Activated naive CD4-positive, alpha-beta T cell treated with anti-CD3 and anti-CD28 coated beads, Interleukin-2, amount 50 U/mL, for 24 hours (primary cell): ENCODE measurements around the gene ZNF362.
"Not testable (repeated sequence)": the region's sequence is repeated elsewhere in the genome, so short reads cannot be mapped to it uniquely, and the experiment has no call there.

Experiments used
- H3K27ac Mint-ChIP-seq: one replicate; pipeline ENCODE4 v1.8.0; 2021; ENCODE audit warnings: mild to moderate bottlenecking, mixed read lengths
- H3K27me3 Mint-ChIP-seq: one replicate; pipeline ENCODE4 v1.8.0; 2021; ENCODE audit warnings: mixed read lengths
- H3K36me3 Mint-ChIP-seq: one replicate; pipeline ENCODE4 v1.8.0; 2021; ENCODE audit warnings: mixed read lengths
- H3K4me1 Mint-ChIP-seq: one replicate; pipeline ENCODE4 v1.8.0; 2021; ENCODE audit warnings: mixed read lengths
- H3K4me3 Mint-ChIP-seq: one replicate; pipeline ENCODE4 v1.8.0; 2021; ENCODE audit warnings: mild to moderate bottlenecking, mixed read lengths
- H3K9me3 Mint-ChIP-seq: one replicate; pipeline ENCODE4 v1.8.0; 2021; ENCODE audit warnings: mixed read lengths

Gene ZNF362

GRCh38 chr1:33299461-33300155 is 43.3 kb downstream of the ZNF362 start:
- peaks cover 1% of the 10 kb centered on the region for H3K36me3 Mint-ChIP-seq
- H3K4me1 Mint-ChIP-seq, result peaks cover 27% of the 10 kb centered on the region
- no peaks in the 10 kb centered on the region for H3K9me3 Mint-ChIP-seq
- H3K4me3 Mint-ChIP-seq, result no peak overlapping the region
- no peak overlapping the region for H3K27ac Mint-ChIP-seq
- no peaks in the 10 kb centered on the region for H3K27me3 Mint-ChIP-seq

GRCh38 chr1:33300673-33301072 is 44.4 kb downstream of the ZNF362 start:
- Mint-ChIP-seq H3K4me3 (no peak overlapping the region), H3K4me1 (peaks cover 27% of the 10 kb centered on the region), H3K36me3 (peaks cover 1% of the 10 kb centered on the region), H3K9me3 (no peaks in the 10 kb centered on the region), H3K27me3 (peaks cover under 1% of the 10 kb centered on the region), H3K27ac (no peak overlapping the region)

GRCh38 chr1:33301273-33301984 is 45.1 kb downstream of the ZNF362 start:
- peaks cover 27% of the 10 kb centered on the region for H3K4me1 Mint-ChIP-seq
- H3K27ac Mint-ChIP-seq, result peak overlapping the region; percentile 55
- H3K27me3 Mint-ChIP-seq, result peaks cover 5% of the 10 kb centered on the region
- no peak overlapping the region for H3K4me3 Mint-ChIP-seq
- no peaks in the 10 kb centered on the region for H3K9me3 Mint-ChIP-seq
- H3K36me3 Mint-ChIP-seq, result peaks cover 1% of the 10 kb centered on the region

GRCh38 chr1:33302325-33302724 is 46.0 kb downstream of the ZNF362 start:
- H3K4me3 Mint-ChIP-seq, result no peak overlapping the region
- H3K27ac Mint-ChIP-seq, result peak overlapping the region; percentile 52
- no peaks in the 10 kb centered on the region for H3K9me3 Mint-ChIP-seq
- H3K27me3 Mint-ChIP-seq, result peaks cover 5% of the 10 kb centered on the region
- peaks cover 27% of the 10 kb centered on the region for H3K4me1 Mint-ChIP-seq
- H3K36me3 Mint-ChIP-seq, result no peaks in the 10 kb centered on the region

- peaks cover 8% of the 10 kb centered on the region for H3K27me3 Mint-ChIP-seq
- H3K4me3 Mint-ChIP-seq, result no peak overlapping the region
- peaks cover 20% of the 10 kb centered on the region for H3K4me1 Mint-ChIP-seq
- H3K27ac Mint-ChIP-seq, result no peak overlapping the region
- H3K9me3 Mint-ChIP-seq, result no peaks in the 10 kb centered on the region
- H3K36me3 Mint-ChIP-seq, result no peaks in the 10 kb centered on the region
Observed at GRCh38 chr1:33305016-33305415, 48.7 kb downstream of the ZNF362 start.

GRCh38 chr1:33305816-33306652 is 49.7 kb downstream of the ZNF362 start:
- H3K4me3 Mint-ChIP-seq, result no peak overlapping the region

GRCh38 chr1:33306653-33307493 is 50.6 kb downstream of the ZNF362 start:
- Mint-ChIP-seq H3K27me3 (peaks cover 8% of the 10 kb centered on the region), H3K27ac (no peak overlapping the region), H3K4me1 (peaks cover 15% of the 10 kb centered on the region), H3K36me3 (no peaks in the 10 kb centered on the region), H3K9me3 (no peaks in the 10 kb centered on the region), H3K4me3 (no peak overlapping the region)

More at GRCh38 chr1:33305816-33306652, 49.7 kb downstream of the ZNF362 start:
- H3K4me1 Mint-ChIP-seq, result peaks cover 20% of the 10 kb centered on the region
- H3K27ac Mint-ChIP-seq, result no peak overlapping the region
- no peaks in the 10 kb centered on the region for H3K36me3 Mint-ChIP-seq
- H3K9me3 Mint-ChIP-seq, result no peaks in the 10 kb centered on the region
- peaks cover 8% of the 10 kb centered on the region for H3K27me3 Mint-ChIP-seq

- Mint-ChIP-seq H3K4me3 (no peak overlapping the region), H3K9me3 (no peaks in the 10 kb centered on the region), H3K36me3 (no peaks in the 10 kb centered on the region), H3K27me3 (peaks cover 8% of the 10 kb centered on the region), H3K4me1 (peaks cover 9% of the 10 kb centered on the region), H3K27ac (no peak overlapping the region)
Observed at GRCh38 chr1:33307494-33307864, 51.2 kb downstream of the ZNF362 start.

GRCh38 chr1:33309351-33309750 is 53.1 kb downstream of the ZNF362 start:
- H3K9me3 Mint-ChIP-seq, H3K4me3 Mint-ChIP-seq, H3K36me3 Mint-ChIP-seq, H3K27me3 Mint-ChIP-seq, H3K4me1 Mint-ChIP-seq, H3K27ac Mint-ChIP-seq: not testable (repeated sequence)

- Mint-ChIP-seq H3K4me3 (no peak overlapping the region), H3K27ac (no peak overlapping the region), H3K27me3 (peaks cover 7% of the 10 kb centered on the region), H3K4me1 (peaks cover 4% of the 10 kb centered on the region), H3K36me3 (no peaks in the 10 kb centered on the region), H3K9me3 (no peaks in the 10 kb centered on the region)
Observed at GRCh38 chr1:33310702-33311101, 54.4 kb downstream of the ZNF362 start.

- Mint-ChIP-seq H3K4me1 (peaks cover 8% of the 10 kb centered on the region), H3K9me3 (no peaks in the 10 kb centered on the region), H3K27me3 (peaks cover 3% of the 10 kb centered on the region), H3K27ac (no peak overlapping the region), H3K4me3 (no peak overlapping the region), H3K36me3 (no peaks in the 10 kb centered on the region)
Observed at GRCh38 chr1:33311706-33312412, 55.6 kb downstream of the ZNF362 start.

GRCh38 chr1:33312413-33312749 is 56.1 kb downstream of the ZNF362 start:
- H3K4me1 Mint-ChIP-seq, result peaks cover 8% of the 10 kb centered on the region
- no peak overlapping the region for H3K4me3 Mint-ChIP-seq
- H3K36me3 Mint-ChIP-seq, result no peaks in the 10 kb centered on the region
- H3K9me3 Mint-ChIP-seq, result no peaks in the 10 kb centered on the region
- H3K27me3 Mint-ChIP-seq, result peaks cover 3% of the 10 kb centered on the region
- H3K27ac Mint-ChIP-seq, result no peak overlapping the region

GRCh38 chr1:33314416-33314815 is 58.1 kb downstream of the ZNF362 start:
- peaks cover 8% of the 10 kb centered on the region for H3K4me1 Mint-ChIP-seq
- no peaks in the 10 kb centered on the region for H3K9me3 Mint-ChIP-seq

GRCh38 chr1:33316601-33317000 is 60.3 kb downstream of the ZNF362 start:
- Mint-ChIP-seq H3K36me3 (no peaks in the 10 kb centered on the region), H3K4me3 (no peak overlapping the region), H3K27ac (no peak overlapping the region), H3K9me3 (no peaks in the 10 kb centered on the region), H3K4me1 (peaks cover 8% of the 10 kb centered on the region), H3K27me3 (no peaks in the 10 kb centered on the region)

More at GRCh38 chr1:33314416-33314815, 58.1 kb downstream of the ZNF362 start:
- H3K4me3 Mint-ChIP-seq, result no peak overlapping the region
- H3K27ac Mint-ChIP-seq, result no peak overlapping the region
- H3K27me3 Mint-ChIP-seq, result no peaks in the 10 kb centered on the region
- H3K36me3 Mint-ChIP-seq, result no peaks in the 10 kb centered on the region

GRCh38 chr1:33317354-33317753 is 61.1 kb downstream of the ZNF362 start:
- Mint-ChIP-seq H3K4me3 (no peak overlapping the region), H3K36me3 (no peaks in the 10 kb centered on the region), H3K4me1 (peaks cover 8% of the 10 kb centered on the region), H3K27ac (no peak overlapping the region), H3K9me3 (no peaks in the 10 kb centered on the region), H3K27me3 (no peaks in the 10 kb centered on the region)
